Coronary artery (tissue), 2 donors: ENCODE measurements around the gene RALGAPA2.

Source experiments
- DNase-seq: peaks from one replicate; pipeline ENCODE4 v3.0.0-alpha.2; 2017; ENCODE audit warnings: low spot score
- H3K27ac ChIP-seq, 2 donors: fragments of 200-600 bp; sonication (generic); one replicate each; pipeline ENCODE4 v1.5.1; 2016 to 2019
- H3K4me3 ChIP-seq: fragments of 200-600 bp; sonication (generic); 2 replicates; pipeline ENCODE4 v1.5.1; 2016; ENCODE audit warnings: mild to moderate bottlenecking, moderate library complexity
- CTCF ChIP-seq: fragments of 200-600 bp; sonication (generic); IDR thresholded peaks from one replicate; pipeline ENCODE4 v1.5.1; 2019; ENCODE audit warnings: antibody characterized with exemption

Gene RALGAPA2

GRCh38 chr20:20594171-20594530 is 118.3 kb downstream of the RALGAPA2 start:
- no peak for DNase-seq
- TF ChIP-seq CTCF = no peak
- Histone ChIP-seq H3K4me3 (no peak overlapping the region), H3K27ac (no peak overlapping the region)

- TF ChIP-seq CTCF = no peak
- no peak overlapping the region for H3K27ac ChIP-seq
Measured at GRCh38 chr20:20593447-20594170, 118.8 kb downstream of the RALGAPA2 start.

GRCh38 chr20:20585146-20585545 is 127.3 kb downstream of the RALGAPA2 start:
- no peak overlapping the region for H3K4me3 ChIP-seq
- TF ChIP-seq CTCF = no peak
- H3K27ac ChIP-seq = no peak overlapping the region
- DNase-seq = no peak

More at GRCh38 chr20:20593447-20594170, 118.8 kb downstream of the RALGAPA2 start:
- DNase-seq = no peak
- H3K4me3 ChIP-seq = no peak overlapping the region

- no peak for DNase-seq
- TF ChIP-seq CTCF = no peak
- Histone ChIP-seq H3K27ac (no peak overlapping the region), H3K4me3 (no peak overlapping the region)
Measured at GRCh38 chr20:20582734-20583133, 129.7 kb downstream of the RALGAPA2 start.

GRCh38 chr20:20580139-20580538 is 132.3 kb downstream of the RALGAPA2 start:
- H3K27ac ChIP-seq = no peak overlapping the region
- DNase-seq = no peak
- no peak for TF ChIP-seq CTCF
- no peak overlapping the region for H3K4me3 ChIP-seq

- no peak for DNase-seq
- Histone ChIP-seq H3K4me3 (no peak overlapping the region), H3K27ac (no peak overlapping the region)
- no peak for TF ChIP-seq CTCF
Measured at GRCh38 chr20:20578838-20579237, 133.6 kb downstream of the RALGAPA2 start.

GRCh38 chr20:20573797-20574196 is 138.6 kb downstream of the RALGAPA2 start:
- H3K27ac ChIP-seq = no peak overlapping the region
- no peak overlapping the region for H3K4me3 ChIP-seq
- no peak for TF ChIP-seq CTCF
- DNase-seq = no peak
